ENCODE measurements around the gene TOR1AIP2.
A peak's percentile ranks its signal among the peaks of the same experiment; 100 is the strongest.

TOR1AIP2 gene

GRCh38 chr1:179825798-179826460, 51.7 kb downstream of the TOR1AIP2 start:
- no peak for DNase-seq (ENCODE audit: low spot score)

- peak; percentile 24 for DNase-seq (ENCODE audit: low spot score)
Observed at GRCh38 chr1:179825206-179825605, 52.4 kb downstream of the TOR1AIP2 start.

GRCh38 chr1:179824265-179824664, 53.3 kb downstream of the TOR1AIP2 start:
- peak; percentile 41 for DNase-seq (ENCODE audit: low spot score)

- no peak for DNase-seq (ENCODE audit: low spot score)
Observed at GRCh38 chr1:179823693-179824092, 53.9 kb downstream of the TOR1AIP2 start.

- DNase-seq (ENCODE audit: low spot score), result no peak
Observed at GRCh38 chr1:179822065-179822464, 55.5 kb downstream of the TOR1AIP2 start.

GRCh38 chr1:179821524-179821923, 56.1 kb downstream of the TOR1AIP2 start:
- no peak for DNase-seq (ENCODE audit: low spot score)

GRCh38 chr1:179820226-179820970, 57.2 kb downstream of the TOR1AIP2 start:
- DNase-seq (ENCODE audit: low spot score), result no peak

- no peak for DNase-seq (ENCODE audit: low spot score)
Observed at GRCh38 chr1:179818743-179819173, 58.8 kb downstream of the TOR1AIP2 start.

- DNase-seq (ENCODE audit: low spot score), result no peak
Observed at GRCh38 chr1:179818260-179818659, 59.3 kb downstream of the TOR1AIP2 start.

GRCh38 chr1:179817789-179818188, 59.8 kb downstream of the TOR1AIP2 start:
- DNase-seq (ENCODE audit: low spot score), result no peak

- no peak for DNase-seq (ENCODE audit: low spot score)
Observed at GRCh38 chr1:179817056-179817455, 60.5 kb downstream of the TOR1AIP2 start.

GRCh38 chr1:179816196-179816960, 61.2 kb downstream of the TOR1AIP2 start:
- DNase-seq (ENCODE audit: low spot score), result no peak

GRCh38 chr1:179815641-179816040, 62.0 kb downstream of the TOR1AIP2 start:
- DNase-seq (ENCODE audit: low spot score), result no peak

GRCh38 chr1:179814546-179814838, 63.1 kb downstream of the TOR1AIP2 start:
- DNase-seq (ENCODE audit: low spot score), result no peak

GRCh38 chr1:179813626-179814545, 63.7 kb downstream of the TOR1AIP2 start:
- no peak for DNase-seq (ENCODE audit: low spot score)

GRCh38 chr1:179812501-179813292, 64.9 kb downstream of the TOR1AIP2 start:
- no peak for DNase-seq (ENCODE audit: low spot score)

- DNase-seq (ENCODE audit: low spot score), result no peak
Observed at GRCh38 chr1:179810367-179810715, 67.3 kb downstream of the TOR1AIP2 start.

- DNase-seq (ENCODE audit: low spot score), result peak; percentile 79
Observed at GRCh38 chr1:179809506-179810366, 67.9 kb downstream of the TOR1AIP2 start.

GRCh38 chr1:179808503-179808902, 69.1 kb downstream of the TOR1AIP2 start:
- DNase-seq (ENCODE audit: low spot score), result no peak

Data from ecto neural progenitor cell (in vitro differentiated cells).